Measurements from ENCODE around the gene ADAMTS1. TPM values are rescaled to one million over a fixed set of nuclear protein-coding genes. Genes with fewer than 3 reads are reported as not detected.

Gene ADAMTS1
- total and polyA plus RNA-seq, 9 donors, result 13.4 to 36.8 (median 17.4) TPM

DNA sequence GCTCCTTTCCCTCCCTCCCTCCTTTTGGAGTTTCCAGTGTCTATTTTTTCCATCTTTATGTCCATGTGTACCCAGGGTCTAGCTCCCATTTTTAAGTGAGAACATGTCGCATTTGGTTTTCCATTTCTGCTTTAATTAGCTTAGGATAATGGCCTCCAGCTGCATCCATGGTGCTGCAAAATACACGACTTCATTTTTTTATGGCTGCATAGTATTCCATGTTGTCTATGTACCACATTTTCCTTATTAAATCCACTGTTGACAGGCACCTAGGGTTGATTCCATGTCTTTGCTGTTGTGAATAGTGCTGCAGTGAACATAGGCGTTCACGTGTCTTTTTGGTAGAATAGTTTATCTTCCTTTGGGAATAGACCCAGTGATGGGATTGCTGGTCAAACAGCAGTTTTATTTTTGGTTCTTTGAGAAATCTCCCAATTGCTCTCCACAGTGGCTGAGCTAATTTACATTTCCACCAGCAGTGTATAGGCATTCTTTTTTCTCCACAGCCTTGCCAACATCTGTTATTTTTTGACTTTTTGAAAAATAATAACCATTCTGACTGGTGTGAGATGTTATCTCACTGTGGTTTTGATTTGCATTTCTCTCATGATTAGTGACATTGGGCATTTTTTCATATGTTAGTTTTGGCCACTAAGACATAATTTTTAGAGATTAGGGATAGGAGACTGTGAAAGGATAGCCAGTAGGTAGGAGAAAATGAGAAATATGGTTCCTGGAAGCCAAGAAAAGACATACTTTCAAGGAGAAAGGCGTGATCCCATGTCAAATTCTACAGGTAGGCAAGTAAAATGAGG, 50.4 kb downstream of the ADAMTS1 start:
- H3K27me3 ChIP-seq (ENCODE audit: control insufficient read depth, insufficient read depth, low read length), result no peaks in the 10 kb centered on the region
- H3K4me1 ChIP-seq (ENCODE audit: control insufficient read depth, insufficient read depth, low read length), result peaks cover 6% of the 10 kb centered on the region
- DNase-seq, result no peak
- H3K9me3 ChIP-seq (replicated peaks; ENCODE audit: control insufficient read depth, low read depth, low read length), result peaks cover 2% of the 10 kb centered on the region
- no peaks in the 10 kb centered on the region for H3K36me3 ChIP-seq (ENCODE audit: control insufficient read depth, insufficient read depth, low read length)
- no peak overlapping the region for H3K4me3 ChIP-seq (ENCODE audit: low read length)
- H3K27ac ChIP-seq (ENCODE audit: low read length), result peak overlapping the region; percentile 2
- 54% methylated on average over 1 of the region's 5 CpGs for WGBS (ENCODE audit: insufficient coverage)

DNA sequence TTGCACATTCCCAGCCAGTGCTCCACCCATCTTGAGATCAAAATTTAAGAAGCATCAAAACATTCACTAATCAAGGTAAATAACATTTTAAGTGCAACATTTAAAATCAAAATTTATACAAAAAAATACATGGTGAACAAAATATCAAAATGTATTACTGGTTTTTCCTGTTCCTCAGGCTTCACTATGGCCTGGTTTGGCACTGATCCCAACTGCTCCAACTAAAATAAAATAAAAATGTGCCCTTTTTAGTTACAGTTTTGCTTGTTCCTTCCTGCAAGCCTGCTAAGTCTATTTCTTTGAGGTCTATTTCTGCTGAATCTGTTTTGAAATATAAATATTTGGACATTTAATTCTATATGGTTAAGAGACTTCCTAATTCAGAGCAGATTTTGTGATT, 54.9 kb downstream of the ADAMTS1 start:
- Histone ChIP-seq H3K4me1 (ENCODE audit: control insufficient read depth, insufficient read depth, low read length) (peaks cover under 1% of the 10 kb centered on the region), H3K4me3 (ENCODE audit: low read length) (no peak overlapping the region), H3K27me3 (ENCODE audit: control insufficient read depth, insufficient read depth, low read length) (no peaks in the 10 kb centered on the region), H3K9me3 (replicated peaks; ENCODE audit: control insufficient read depth, low read depth, low read length) (peaks cover 2% of the 10 kb centered on the region), H3K36me3 (ENCODE audit: control insufficient read depth, insufficient read depth, low read length) (no peaks in the 10 kb centered on the region), H3K27ac (ENCODE audit: low read length) (no peak overlapping the region)
- DNase-seq, result no peak

DNA sequence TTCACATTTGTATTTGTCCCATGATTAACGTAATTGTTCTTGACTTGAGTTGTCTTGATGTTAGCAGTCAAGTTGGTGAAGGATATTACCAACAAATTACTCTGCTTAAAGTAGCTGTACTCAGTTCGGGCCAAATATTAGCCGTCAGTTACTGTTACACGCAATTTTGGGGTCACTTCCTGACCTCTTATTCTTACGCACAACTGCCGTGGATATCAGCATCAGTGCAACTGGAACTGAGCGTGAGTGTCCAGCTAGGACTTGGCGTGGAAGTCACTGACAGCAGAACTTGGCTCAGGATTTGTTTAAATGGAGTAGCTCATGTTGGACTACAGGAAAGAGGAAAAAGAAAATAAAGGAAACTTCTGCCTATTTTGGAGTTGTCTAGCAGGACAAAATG, 56.4 kb downstream of the ADAMTS1 start:
- Histone ChIP-seq H3K27ac (ENCODE audit: low read length) (no peak overlapping the region), H3K4me3 (ENCODE audit: low read length) (no peak overlapping the region), H3K36me3 (ENCODE audit: control insufficient read depth, insufficient read depth, low read length) (no peaks in the 10 kb centered on the region), H3K4me1 (ENCODE audit: control insufficient read depth, insufficient read depth, low read length) (no peaks in the 10 kb centered on the region), H3K27me3 (ENCODE audit: control insufficient read depth, insufficient read depth, low read length) (no peaks in the 10 kb centered on the region), H3K9me3 (replicated peaks; ENCODE audit: control insufficient read depth, low read depth, low read length) (no peaks in the 10 kb centered on the region)
- peak; percentile 86 for DNase-seq
- 70% methylated on average over 5 of the region's 8 CpGs for WGBS (ENCODE audit: insufficient coverage)

Other genes with a start within 250 kb of the ADAMTS1 start
- gene ADAMTS5, start 121.7 kb upstream of the ADAMTS1 start, total RNA-seq, result 13.0 TPM
- 10 to 100 TPM in 6 of 8 donors, 1 to 10 TPM in 2; 9.4 to 21.3 (median 13.4) TPM for gene ADAMTS5, start 121.7 kb upstream of the ADAMTS1 start, polyA plus RNA-seq (ENCODE audit: insufficient read depth in 1 of 8, insufficient read length in 8 of 8, low replicate concordance in 1 of 8)

All from muscle of leg (tissue), 11 donors.